ENCODE results near the gene PPP4R1.

PPP4R1 gene

GRCh38 chr18:9557250-9557943 is 57.0 kb downstream of the PPP4R1 start:
- in situ Hi-C loops (cut with MboI; ENCODE audit: low sequenced_read_pairs) = no loop called here

GRCh38 chr18:9552616-9553015 is 61.7 kb downstream of the PPP4R1 start:
- in situ Hi-C loops (cut with MboI; ENCODE audit: low sequenced_read_pairs) = no loop called here

- in situ Hi-C loops (cut with MboI; ENCODE audit: low sequenced_read_pairs) = no loop called here
These were observed 62.2 kb downstream of the PPP4R1 start for GRCh38 chr18:9552191-9552590.

GRCh38 chr18:9550429-9550828 is 63.9 kb downstream of the PPP4R1 start:
- in situ Hi-C loops (cut with MboI; ENCODE audit: low sequenced_read_pairs) = no loop called here

- in situ Hi-C loops (cut with MboI; ENCODE audit: low sequenced_read_pairs) = no loop called here
These were observed 65.0 kb downstream of the PPP4R1 start for GRCh38 chr18:9549405-9549804.

GRCh38 chr18:9547782-9548181 is 66.6 kb downstream of the PPP4R1 start:
- in situ Hi-C loops (cut with MboI; ENCODE audit: low sequenced_read_pairs) = no loop called here

- in situ Hi-C loops (cut with MboI; ENCODE audit: low sequenced_read_pairs) = no loop called here
These were observed 67.9 kb downstream of the PPP4R1 start for GRCh38 chr18:9546468-9546867.

- in situ Hi-C loops (cut with MboI; ENCODE audit: low sequenced_read_pairs) = no loop called here
These were observed 69.3 kb downstream of the PPP4R1 start for GRCh38 chr18:9545029-9545428.

GRCh38 chr18:9542924-9543323 is 71.4 kb downstream of the PPP4R1 start:
- in situ Hi-C loops (cut with MboI; ENCODE audit: low sequenced_read_pairs) = no loop called here

- in situ Hi-C loops (cut with MboI; ENCODE audit: low sequenced_read_pairs) = no loop called here
These were observed 74.4 kb downstream of the PPP4R1 start for GRCh38 chr18:9539938-9540337.

- in situ Hi-C loops (cut with MboI; ENCODE audit: low sequenced_read_pairs) = no loop called here
These were observed 75.1 kb downstream of the PPP4R1 start for GRCh38 chr18:9539283-9539682.

- in situ Hi-C loops (cut with MboI; ENCODE audit: low sequenced_read_pairs) = no loop called here
These were observed 76.7 kb downstream of the PPP4R1 start for GRCh38 chr18:9537677-9538076.

GRCh38 chr18:9536354-9537152 is 77.8 kb downstream of the PPP4R1 start:
- in situ Hi-C loops (cut with MboI; ENCODE audit: low sequenced_read_pairs) = no loop called here

GRCh38 chr18:9535430-9535991 is 78.8 kb downstream of the PPP4R1 start:
- in situ Hi-C loops (cut with MboI; ENCODE audit: low sequenced_read_pairs) = no loop called here

GRCh38 chr18:9534844-9535243 is 79.5 kb downstream of the PPP4R1 start:
- in situ Hi-C loops (cut with MboI; ENCODE audit: low sequenced_read_pairs) = no loop called here

GRCh38 chr18:9531791-9532410 is 82.5 kb downstream of the PPP4R1 start:
- in situ Hi-C loops (cut with MboI; ENCODE audit: low sequenced_read_pairs) = no loop called here

GRCh38 chr18:9530226-9531009 is 83.9 kb downstream of the PPP4R1 start:
- in situ Hi-C loops (cut with MboI; ENCODE audit: low sequenced_read_pairs) = no loop called here

- in situ Hi-C loops (cut with MboI; ENCODE audit: low sequenced_read_pairs) = no loop called here
These were observed 87.9 kb downstream of the PPP4R1 start for GRCh38 chr18:9526458-9526857.

- in situ Hi-C loops (cut with MboI; ENCODE audit: low sequenced_read_pairs) = loop anchor here (25.0 kb wide), 1 partner anchor 461 kb away; no protein-coding TSS in a partner anchor
These were observed 91.4 kb downstream of the PPP4R1 start for GRCh38 chr18:9522952-9523351.

- in situ Hi-C loops (cut with MboI; ENCODE audit: low sequenced_read_pairs) = loop anchor here (25.0 kb wide), 1 partner anchor 459 kb away; no protein-coding TSS in a partner anchor
These were observed 92.6 kb downstream of the PPP4R1 start for GRCh38 chr18:9521770-9522169.

- in situ Hi-C loops (cut with MboI; ENCODE audit: low sequenced_read_pairs) = loop anchor here (25.0 kb wide), 1 partner anchor 458 kb away; no protein-coding TSS in a partner anchor
These were observed 93.7 kb downstream of the PPP4R1 start for GRCh38 chr18:9520666-9521065.

All from HL-60/S4 (cell line).